HG02623 (cell line): Measurements from ENCODE around the gene MANBA.

Source experiments
- ATAC-seq: cut with Tn5 transposase; IDR thresholded peaks from one replicate; pipeline ENCODE4 v1.9.1; 2021; ENCODE audit warnings: moderate library complexity; ENCODE audit not compliant: unreplicated experiment

The MANBA gene

DNA sequence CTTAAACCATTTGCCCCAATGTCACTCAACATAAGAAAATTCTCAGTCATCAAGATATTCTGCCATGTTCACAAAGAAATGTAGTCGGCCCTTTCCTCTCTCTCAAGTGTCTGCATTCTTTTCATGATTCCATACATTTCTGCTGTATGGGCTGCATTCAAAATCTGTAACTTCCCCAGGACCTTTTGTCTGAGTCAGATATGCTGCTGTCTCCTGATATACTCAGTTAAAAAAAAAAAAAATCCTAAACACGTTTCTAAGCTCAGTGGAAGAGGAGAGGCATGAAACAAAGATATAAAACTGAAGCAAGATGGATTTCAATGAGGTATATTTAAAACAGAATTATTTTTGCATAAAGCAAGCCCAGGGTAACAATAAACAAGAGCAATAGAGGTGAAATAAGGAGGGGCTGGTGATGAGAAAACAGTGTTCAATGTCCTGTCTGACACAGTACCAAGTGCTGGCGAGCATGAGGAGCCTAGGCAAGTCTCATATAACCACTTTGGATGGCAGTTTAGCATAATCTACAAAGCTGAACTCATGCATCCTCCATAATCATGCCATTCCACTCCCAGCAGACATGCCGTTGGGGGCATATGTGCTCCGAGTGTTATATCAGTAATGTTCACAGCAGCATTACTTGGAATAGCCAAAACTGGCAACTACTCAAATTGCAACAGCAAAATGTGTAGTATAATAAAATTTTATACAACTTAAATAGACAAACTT is 76.7 kb downstream of the MANBA start:
- ATAC-seq: no peak

DNA sequence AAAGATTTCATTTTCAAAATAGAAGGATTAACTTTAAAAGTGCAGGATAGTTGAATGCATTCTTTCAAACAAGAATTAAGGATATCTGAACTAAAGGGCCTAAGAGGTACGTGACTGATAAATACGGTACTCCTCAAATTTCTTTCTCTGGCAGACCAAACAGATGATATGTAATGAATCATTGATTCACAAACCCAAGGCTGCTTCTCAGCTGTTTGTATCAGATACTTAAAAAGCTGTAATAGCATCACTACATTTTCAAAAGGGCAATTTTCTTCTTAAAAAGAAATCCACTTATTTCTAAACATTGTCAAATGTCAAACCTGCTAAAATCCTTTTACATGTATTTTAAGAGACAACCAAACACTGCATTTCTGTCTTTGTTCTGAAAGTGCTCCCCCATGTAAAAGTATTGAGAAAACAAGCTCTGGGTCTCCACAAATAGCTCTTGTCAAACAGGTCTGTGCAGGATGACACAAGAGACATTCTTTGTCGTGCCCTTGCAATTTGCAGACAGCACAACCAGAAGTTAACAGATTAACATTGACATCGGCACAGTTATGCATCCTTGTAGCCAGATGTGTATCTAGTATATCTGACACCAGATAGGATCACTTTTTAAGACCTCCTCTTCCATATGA is 82.0 kb downstream of the MANBA start:
- no peak for ATAC-seq

DNA sequence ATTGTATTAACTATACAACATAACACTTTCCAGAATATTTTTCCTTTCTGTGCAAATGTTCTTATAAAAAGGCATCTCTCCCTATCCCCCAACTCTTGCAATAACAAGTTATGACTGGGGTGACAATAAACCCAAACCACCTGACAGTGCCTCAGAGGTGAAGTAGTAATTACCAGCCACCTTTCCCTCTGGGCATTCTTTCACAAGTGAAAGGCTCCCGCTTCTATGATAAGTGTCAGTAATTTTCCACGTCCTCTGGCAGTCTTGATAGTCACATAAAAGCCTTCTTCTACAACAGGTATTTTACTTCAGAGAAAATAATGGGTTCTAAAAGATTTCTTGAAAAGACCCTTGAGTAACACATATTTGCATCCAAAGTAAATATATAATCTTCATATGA is 82.7 kb downstream of the MANBA start:
- ATAC-seq: no peak

DNA sequence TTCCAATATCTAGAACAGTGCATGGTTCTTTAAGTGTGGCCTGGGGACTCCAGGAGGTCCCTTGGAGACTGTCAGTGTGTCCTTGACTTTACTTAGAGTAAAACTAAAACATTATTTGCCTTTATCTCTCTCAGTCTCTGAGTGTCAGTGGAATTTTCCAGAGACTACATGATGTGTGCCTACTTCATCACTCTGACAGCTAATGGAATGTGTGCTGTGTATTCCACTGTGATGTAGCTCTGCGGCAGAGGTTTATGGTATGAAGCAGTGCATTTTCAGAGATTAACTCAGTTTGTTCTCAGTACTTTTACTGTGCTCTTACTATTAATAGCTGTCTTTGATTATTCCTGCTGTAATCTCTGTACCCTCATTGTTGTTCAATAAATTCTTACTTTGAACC is 85.6 kb downstream of the MANBA start:
- no peak for ATAC-seq

DNA sequence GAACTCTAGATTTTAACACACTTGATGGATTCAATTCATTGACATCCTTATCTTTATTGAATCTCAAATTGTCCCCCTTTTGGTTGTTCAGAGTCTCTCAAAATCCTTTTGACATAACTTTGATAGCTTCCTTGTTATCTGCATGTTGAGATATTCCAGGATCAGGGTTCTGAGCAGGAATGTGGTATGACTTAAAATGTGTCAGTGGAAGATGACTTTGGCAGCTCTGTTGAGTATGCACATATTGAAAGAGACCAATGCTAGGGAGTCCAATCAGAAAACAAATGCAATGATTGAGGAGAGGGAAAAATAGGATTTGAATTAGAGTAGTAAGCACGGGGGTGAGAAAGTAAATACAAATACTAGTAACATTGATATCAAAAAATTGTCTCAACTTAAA is 93.8 kb downstream of the MANBA start:
- ATAC-seq: no peak

DNA sequence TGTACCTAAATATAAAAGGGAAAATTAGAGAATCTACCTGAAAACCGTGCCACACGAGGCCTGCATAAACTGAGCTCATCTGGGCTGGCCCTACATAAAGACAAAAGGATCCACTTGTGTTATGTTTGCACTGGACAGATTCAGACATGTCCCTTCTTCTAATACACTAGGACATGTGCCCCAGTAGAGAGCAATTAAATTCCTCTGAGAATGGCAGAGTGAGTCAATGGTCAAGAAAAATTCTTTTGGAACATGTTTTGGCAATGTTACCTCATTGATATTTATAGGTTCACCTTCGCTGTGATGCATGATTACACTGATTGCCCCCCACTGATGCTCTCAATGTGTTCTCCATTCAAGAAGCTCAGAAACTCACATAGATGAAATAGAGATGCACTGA is 95.2 kb downstream of the MANBA start:
- no peak for ATAC-seq

DNA sequence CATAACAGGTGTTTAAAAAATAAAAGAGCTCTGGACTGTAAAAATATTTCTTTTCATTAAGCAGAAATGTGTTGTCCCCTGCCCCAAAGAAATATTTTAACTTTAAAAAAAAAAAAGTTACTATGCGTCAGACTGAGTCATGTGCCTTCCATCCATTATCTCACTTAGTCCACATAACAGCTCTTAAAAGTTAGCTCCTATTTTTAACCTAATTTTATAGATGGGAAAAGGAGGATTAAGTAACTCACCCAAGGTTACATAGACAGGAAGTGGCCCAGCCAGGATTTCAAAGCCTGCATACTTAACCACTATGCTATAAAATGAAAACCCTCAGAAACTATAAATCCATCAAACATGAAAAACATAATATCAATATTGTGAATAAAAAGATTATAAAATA is 97.7 kb downstream of the MANBA start:
- no peak for ATAC-seq

DNA sequence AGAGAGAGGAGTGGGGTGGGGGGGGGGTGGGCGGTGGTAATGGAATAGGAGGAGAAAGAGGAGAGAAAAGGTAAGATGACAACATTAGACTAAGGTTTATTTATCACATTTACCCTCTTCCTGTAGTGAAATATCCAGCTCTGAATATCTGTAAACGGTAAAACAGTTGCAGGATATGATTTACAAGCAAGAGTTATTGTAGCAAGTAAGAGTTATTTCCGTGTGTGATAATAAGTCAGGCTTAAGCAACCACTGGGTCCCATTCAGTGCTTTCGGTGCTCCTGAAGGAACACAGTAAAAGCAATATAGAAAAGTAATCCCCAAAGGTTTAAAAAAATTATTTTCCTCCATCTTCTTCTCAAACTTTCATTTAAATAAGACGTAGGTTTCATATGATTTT is 103.6 kb downstream of the MANBA start:
- ATAC-seq: no peak

DNA sequence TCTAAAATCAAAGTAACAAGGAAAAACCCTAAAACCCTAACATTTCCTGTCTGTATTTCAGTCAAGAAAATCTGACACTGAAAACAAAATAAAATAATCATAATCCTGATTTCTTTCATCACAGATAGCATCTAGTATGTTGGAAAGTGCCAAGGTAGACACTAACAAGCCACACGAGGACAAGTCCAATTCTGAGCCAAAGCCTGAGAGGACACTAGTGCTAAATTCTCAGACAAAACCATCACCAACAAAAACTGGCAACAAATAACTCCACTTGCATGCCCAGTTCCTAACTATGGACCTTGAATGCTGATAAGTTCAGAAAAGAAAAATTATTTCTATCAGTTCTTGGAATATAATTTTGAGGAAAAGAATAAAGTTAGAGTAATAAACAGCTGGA is 113.7 kb downstream of the MANBA start:
- ATAC-seq: no peak

DNA sequence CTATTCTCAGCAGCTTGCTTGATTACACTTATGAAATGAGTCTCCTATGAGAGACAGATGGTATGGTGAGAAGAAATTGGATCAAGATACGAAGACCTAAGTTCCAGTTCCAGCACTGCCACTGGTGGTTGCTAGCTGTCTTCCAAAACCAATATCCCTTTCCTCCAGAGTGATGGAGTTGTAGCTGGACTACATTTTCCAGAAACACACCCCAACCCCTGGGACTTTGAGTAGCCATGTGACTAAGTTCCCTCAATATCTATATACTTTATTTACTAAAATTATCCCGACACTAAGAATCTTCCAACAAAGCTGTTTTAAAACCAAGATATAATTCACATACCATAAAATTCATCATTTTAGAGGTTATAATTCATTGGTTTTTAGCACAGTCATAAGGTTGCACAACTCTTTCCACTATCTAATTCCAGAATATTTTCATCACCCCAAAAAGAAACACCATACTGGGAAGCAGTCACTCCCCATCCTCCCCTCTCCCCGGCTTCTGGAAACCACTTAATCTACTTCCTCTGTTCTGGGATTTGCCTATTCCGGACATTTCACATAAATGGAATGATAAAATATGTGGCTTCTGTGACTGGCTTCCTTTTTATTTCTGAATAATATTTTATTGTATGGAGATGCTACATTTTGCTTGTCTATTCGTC is 118.0 kb downstream of the MANBA start:
- no peak for ATAC-seq

DNA sequence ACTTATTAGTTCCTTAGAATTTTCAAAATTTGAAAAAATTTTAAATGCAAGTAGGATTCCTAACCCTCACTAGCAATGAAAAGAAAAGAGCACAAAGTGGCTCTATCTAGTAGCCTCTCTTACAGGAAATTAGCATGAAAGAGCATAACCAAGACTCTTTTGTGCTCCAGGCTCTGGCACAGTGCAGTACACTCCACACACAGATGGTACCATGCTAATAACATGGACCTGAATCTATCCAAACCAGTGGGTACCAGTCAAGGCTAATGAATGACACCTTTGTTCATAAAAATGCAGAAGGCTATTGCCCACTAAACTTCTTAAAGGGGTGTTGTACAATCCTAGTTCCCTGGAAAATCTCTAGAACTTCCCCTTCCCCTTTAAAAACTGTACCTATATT is 119.0 kb downstream of the MANBA start:
- ATAC-seq: no peak

DNA sequence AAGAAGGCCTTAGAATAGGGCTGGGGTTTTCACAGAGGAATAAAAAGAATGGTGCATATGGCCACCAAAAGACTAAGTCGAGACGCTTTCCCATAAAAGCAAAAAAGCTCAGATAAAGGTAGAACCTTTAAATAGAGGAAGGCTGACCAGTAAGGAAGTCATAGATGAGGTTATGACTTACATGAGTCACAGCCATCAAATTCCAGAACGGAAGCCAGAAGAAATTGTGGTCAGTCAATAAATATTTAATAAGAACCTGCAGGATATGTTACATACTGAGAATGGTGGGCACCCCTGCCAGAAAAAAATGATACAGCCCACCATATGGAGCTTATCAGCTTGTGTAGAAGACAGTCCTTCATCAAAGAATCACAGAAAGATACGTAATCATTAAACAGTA is 120.1 kb downstream of the MANBA start:
- ATAC-seq: no peak

DNA sequence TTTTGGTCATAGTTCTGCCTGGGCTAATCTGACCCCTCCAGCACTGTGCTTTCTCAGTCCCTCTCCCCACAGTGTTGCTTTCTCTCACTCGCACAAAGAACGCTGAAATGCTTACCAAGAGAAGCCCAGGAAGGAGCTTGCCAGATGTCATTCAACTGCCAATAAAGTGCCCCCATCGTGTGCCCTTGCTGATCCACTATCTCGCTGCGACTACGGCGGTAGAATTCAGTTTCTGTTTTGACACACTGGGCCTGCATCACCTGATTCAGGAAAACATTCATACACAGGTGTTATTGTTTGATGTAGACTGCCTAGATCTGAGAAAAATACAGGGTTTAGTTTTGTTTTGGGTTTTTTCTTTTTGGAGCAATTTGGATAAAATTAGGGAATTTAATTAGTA is 121.2 kb downstream of the MANBA start:
- no peak for ATAC-seq

DNA sequence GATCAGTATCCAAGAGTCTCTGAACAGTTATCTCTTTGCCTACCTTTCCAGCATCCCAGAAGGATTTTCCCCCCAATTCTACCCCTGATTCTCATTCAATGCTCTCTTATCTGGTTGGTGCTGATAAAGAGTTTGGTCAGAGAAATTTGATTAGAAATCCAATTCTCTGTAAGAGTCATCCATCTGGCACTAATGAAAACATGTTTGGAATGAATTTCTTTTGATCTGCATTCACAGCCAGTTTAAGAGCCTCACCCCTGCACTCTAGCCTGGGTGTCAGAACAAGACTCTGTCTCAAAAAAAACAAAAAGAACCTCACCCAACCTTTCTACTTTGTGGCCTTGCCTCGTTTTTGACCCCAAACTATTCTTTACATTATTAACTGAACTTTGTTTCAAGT is 122.1 kb downstream of the MANBA start:
- ATAC-seq: no peak

DNA sequence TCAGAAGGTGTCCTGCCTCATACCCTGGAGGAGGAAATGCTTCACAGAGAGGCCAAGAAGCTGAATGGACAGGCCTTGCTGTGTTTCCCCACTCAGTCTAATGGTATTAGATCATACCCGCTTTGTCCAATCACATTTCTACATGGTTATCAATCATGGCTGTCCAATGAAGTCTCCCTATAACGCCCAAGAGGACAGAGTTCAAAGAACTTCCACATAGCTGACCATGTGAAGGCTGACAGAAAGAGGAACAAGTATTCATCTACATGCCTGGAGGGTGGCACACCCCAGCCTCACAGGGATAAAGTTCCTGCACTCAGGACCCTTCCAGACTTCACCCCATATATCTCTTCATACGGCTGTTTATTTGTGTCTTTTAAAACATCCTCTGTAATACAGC is 123.4 kb downstream of the MANBA start:
- ATAC-seq: no peak

DNA sequence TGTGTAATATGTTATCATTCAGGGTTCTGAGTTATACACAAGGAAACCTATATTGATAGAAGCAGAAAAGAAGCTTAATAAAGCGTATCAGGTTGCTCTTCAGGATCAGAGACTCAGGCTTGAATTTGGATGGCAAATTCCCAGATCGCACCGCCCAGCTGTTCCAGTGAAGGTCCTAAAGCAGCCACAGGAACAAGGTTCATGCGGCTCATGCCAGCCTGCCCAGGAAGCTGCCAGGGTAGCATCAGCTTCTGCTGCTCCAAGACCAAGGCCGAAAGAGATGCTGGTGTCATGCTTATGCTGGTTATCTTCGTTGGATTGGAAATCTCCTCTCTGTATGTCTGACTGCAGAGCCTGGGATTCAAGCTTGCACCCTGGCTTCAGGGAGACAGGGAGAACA is 127.7 kb downstream of the MANBA start:
- no peak for ATAC-seq

DNA sequence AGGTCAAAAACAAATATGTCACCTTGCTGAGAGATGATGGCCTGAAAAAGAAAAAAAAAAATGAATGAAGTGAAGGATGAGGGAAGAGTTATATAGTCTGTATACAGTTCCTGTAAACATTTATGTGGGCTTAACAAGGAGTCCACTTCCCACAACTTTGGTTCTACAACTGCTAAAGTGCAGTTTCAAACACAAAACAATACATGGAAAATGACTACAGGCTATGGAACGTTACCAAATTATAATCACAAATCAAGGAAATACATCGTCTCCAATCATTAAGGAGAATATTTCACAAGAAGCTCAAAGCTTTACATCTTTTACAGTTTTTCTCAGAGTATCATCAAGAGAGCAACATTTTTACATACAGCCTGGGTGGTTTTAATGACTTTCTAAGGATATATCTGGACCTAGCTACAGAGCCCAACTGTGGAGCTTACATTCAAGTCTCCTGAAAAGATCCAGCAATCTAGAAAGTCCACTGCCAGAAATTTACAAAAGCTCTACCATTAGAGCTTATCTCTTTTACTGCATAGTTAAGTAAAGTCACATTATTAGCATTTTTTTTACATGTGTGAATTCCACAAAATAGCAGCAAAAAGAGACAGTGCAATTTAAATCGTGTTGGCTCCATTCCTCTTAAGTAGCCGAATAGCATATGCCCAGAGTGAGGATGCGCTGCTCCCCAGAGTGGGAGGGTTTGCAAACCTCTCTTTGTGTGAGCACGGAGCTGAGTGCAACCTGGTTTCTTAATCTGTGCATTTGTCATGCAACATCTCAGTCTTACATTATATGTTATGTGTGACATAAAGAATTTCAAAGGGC is 128.3 kb downstream of the MANBA start:
- ATAC-seq: no peak

DNA sequence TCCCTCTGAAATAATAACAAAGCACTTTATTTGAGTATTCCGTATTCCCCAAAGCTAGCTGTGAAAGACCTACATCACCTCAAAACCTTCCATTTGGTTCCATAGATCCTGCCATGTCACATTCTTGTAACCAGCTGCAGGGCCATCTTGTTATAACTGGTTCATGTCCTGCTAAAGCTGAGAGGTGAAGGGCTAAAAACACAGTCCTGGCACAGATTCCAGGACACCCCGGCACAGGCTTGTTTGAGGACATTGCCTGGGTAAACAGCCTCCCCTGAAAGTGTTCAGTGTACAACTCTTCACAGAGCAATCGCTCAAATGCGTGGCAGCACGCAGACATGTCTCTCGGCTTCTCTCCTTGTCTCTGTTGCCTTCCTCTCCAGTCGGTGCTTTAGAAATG is 129.2 kb downstream of the MANBA start:
- ATAC-seq: no peak

DNA sequence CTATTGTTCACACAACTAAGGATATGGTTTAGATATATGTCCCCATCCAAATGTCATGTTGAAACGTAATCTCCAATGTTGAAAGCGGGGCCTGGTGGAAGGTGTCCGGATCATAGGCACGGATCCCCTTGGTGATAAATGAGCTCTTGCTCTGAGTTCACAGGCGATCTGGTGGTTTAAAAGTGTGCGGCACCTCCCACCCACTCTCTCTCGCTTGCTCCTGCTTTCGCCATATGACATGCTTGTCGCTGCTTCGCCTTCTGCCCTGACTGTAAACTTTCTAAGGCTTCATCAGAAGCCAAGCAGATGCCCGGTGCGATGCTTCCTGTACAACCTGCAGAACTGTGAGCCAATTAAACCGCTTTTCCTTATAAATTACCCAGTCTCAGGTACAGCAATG is 131.1 kb downstream of the MANBA start:
- ATAC-seq: no peak

DNA sequence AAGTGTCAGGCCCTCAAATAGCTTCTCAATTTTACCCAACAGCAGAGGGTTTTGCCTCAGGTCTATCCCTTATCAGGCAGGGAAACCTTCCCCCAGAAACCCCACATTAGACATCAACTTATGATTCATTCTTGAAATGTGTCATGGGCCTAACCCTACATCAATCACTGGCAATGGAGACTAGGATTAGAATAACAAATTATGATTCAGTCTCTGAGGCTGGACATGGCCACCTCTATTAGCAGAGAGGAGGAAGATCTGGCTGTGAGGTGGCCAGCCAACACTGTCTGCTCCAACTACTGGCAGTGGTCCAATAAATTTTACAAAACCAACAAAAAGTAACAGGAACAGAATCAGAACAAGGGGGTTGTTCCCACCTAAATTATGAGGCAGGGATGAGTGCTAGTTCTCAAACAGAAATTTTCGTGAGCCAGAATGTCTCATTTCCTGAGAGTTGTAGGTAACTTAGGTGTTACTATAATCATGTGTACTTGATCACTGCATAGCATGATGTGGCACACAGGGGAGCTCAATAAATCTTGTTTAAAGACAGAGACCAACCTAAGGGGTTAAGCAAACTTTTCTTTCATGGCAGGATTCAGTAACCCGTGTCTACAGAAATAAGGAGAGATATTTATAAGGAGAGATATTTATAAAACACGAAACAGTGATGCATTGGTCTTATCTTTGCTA is 132.8 kb downstream of the MANBA start:
- ATAC-seq: no peak
